Prostate gland (tissue), 2 donors: ENCODE results near the gene SLC35D3. TPM values are rescaled to one million over a fixed set of nuclear protein-coding genes. Genes with fewer than 3 reads are reported as not detected.
"Not testable (repeated sequence)": the region's sequence is repeated elsewhere in the genome, so short reads cannot be mapped to it uniquely, and the experiment has no call there.

ENCODE experiments used
- DNase-seq: peaks from one replicate; pipeline ENCODE4 v3.0.0-alpha.2; 2019; ENCODE audit warnings: low spot score
- H3K27ac ChIP-seq, 2 donors: fragments of 200-600 bp; sonication (generic); 2 replicates each; pipeline ENCODE4 v1.5.1; 2017 to 2019
- H3K27me3 ChIP-seq: fragments of 200-600 bp; sonication (generic); replicated peaks from 2 replicates; pipeline ENCODE4 v1.5.1; 2019; ENCODE audit not compliant: insufficient read depth
- H3K36me3 ChIP-seq, 2 donors: fragments of 200-600 bp; sonication (generic); 1 replicate in 1 of 2; 2 replicates in 1 of 2; pipeline versions ENCODE4 v1.5.1 to v1.8.1; 2017 to 2019
- H3K4me1 ChIP-seq: fragments of 200-600 bp; sonication (generic); replicated peaks from 2 replicates; pipeline ENCODE4 v1.5.1; 2019
- H3K4me3 ChIP-seq, 2 donors: fragments of 200-600 bp; sonication (generic); 2 replicates each; pipeline ENCODE4 v1.5.1; 2017 to 2019
- H3K9me3 ChIP-seq: fragments of 200-600 bp; sonication (generic); 2 replicates; pipeline ENCODE4 v1.5.1; 2017
- POLR2A ChIP-seq: fragments of 450-650 bp; IDR thresholded peaks from one replicate; pipeline ENCODE4 v1.6.1; 2016; ENCODE audit warnings: antibody characterized with exemption, mild to moderate bottlenecking
- POLR2AphosphoS5 ChIP-seq: sonication (generic); formaldehyde crosslinking; IDR thresholded peaks from one replicate; pipeline ENCODE4 v1.6.1; 2017; ENCODE audit warnings: antibody characterized with exemption
- WGBS: methylation state at CpG from one replicate; pipeline ENCODE4 v1.1.5; 2018; 5-methylcytosine and 5-hydroxymethylcytosine counted together
- intact Hi-C: fragments of 100-400 bp; cut with DNase I; formaldehyde crosslinking; loops from one replicate; pipeline ENCODE4 v1.14.2; 2022
- total RNA-seq, 2 donors: library from RNA; depleted of rRNA; stranded (reverse); fragments of >200 nt; gene quantifications; one replicate each; pipeline ENCODE4 v1.1.0, GENCODE V29; 2016
- TF ChIP-seq, protein P1 (sequence below), 4 experiments: fragments of 200-600 bp in 2 of 4; fragments of 450-650 bp in 2 of 4; sonication (generic) in 2 of 4; IDR thresholded peaks; 1 replicate in 3 of 4; 2 replicates in 1 of 4; pipeline ENCODE4 v1.5.1; 2016 to 2019; ENCODE audit warnings: antibody characterized with exemption in 4 of 4, mild to moderate bottlenecking in 2 of 4, moderate library complexity in 2 of 4

SLC35D3 gene
- total RNA-seq, 2 donors from 2014 or later: 0.23 TPM; not detected in 1

DNA sequence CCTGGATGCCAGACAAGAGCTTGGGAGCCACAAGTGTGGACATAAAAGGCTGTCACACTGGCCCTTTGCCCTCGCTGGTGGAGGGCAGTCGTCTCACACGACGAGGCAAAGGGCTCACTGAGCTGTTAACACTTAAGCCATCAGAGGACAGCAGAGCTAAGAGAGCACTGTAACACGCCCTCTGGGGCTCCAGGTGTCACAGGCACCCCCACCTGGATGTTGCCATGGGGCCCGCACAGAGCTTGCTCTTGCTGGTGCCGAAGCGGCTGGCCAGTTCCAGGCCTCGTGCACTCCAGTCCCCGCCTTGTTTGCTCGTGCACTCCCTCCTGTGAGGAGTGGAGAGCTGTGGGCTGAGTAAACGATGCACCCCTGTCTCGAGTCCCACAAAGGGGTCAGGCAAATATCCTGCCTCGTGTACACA, 37.4 kb downstream of the SLC35D3 start:
- no peaks in the 10 kb centered on the region for H3K27me3 ChIP-seq
- H3K4me1 ChIP-seq: no peaks in the 10 kb centered on the region
- H3K9me3 ChIP-seq: no peaks in the 10 kb centered on the region
- intact Hi-C loops: no loop called here
- H3K4me3 ChIP-seq: no peak overlapping the region
- DNase-seq: no peak
- H3K27ac ChIP-seq: no peak overlapping the region
- TF ChIP-seq POLR2AphosphoS5 (no peak), POLR2A (no peak)
- TF ChIP-seq, protein P1, sequence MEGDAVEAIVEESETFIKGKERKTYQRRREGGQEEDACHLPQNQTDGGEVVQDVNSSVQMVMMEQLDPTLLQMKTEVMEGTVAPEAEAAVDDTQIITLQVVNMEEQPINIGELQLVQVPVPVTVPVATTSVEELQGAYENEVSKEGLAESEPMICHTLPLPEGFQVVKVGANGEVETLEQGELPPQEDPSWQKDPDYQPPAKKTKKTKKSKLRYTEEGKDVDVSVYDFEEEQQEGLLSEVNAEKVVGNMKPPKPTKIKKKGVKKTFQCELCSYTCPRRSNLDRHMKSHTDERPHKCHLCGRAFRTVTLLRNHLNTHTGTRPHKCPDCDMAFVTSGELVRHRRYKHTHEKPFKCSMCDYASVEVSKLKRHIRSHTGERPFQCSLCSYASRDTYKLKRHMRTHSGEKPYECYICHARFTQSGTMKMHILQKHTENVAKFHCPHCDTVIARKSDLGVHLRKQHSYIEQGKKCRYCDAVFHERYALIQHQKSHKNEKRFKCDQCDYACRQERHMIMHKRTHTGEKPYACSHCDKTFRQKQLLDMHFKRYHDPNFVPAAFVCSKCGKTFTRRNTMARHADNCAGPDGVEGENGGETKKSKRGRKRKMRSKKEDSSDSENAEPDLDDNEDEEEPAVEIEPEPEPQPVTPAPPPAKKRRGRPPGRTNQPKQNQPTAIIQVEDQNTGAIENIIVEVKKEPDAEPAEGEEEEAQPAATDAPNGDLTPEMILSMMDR (IDR thresholded peaks at IDR 0.05): no peak
- H3K36me3 ChIP-seq: no peaks in the 10 kb centered on the region
- 54% methylated on average over 14 of the region's 14 CpGs for WGBS

DNA sequence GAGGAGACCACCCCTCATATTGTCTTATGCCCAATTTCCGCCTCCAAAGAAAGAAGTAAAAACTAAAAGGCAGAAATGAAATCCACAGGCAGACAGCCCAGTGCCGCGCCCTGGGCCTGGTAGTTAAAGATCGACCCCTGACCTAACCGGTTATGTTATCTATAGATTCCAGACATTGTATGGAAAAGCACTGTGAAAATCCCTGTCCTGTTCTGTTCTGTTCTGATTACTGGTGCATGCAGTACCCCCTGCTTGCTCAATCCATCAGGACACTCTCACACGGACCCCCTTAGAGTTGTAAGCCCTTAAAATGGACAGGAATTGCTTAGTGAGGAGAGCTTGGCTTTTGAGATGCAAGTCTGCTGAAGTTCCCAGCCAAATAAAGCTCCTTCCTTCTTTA, 37.8 kb downstream of the SLC35D3 start:
- H3K9me3 ChIP-seq, intact Hi-C loops, H3K4me1 ChIP-seq, H3K4me3 ChIP-seq, H3K27me3 ChIP-seq, H3K27ac ChIP-seq, H3K36me3 ChIP-seq, DNase-seq: not testable (repeated sequence)
- 79% methylated on average over 6 of the region's 6 CpGs for WGBS

DNA sequence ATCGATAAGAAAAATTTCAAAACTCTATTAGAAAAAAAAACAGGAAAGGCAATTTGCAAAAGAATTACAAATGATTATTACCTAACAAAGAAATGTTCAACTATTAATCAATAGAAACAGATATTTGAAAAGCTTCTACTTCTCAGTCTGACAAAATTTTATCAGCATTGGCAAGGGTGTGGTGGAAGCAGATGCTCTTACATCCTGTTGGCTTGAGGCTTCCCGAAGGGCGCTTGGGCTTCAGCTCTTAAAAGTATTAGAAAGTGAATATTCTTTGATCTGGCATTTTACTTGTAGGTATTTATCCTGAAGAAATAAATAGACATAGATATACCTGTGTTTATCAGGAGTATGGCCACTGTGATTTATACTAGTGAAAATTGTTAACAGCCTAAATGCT, 38.7 kb downstream of the SLC35D3 start:
- no peak for DNase-seq
- Histone ChIP-seq H3K4me3 (no peak overlapping the region), H3K27ac (no peak overlapping the region), H3K36me3 (no peaks in the 10 kb centered on the region), H3K27me3 (no peaks in the 10 kb centered on the region), H3K9me3 (no peaks in the 10 kb centered on the region), H3K4me1 (no peaks in the 10 kb centered on the region)
- intact Hi-C loops: no loop called here
- WGBS: 85% methylated on average over 3 of the region's 3 CpGs
- TF ChIP-seq, protein P1 (IDR thresholded peaks at IDR 0.05): no peak
- TF ChIP-seq POLR2AphosphoS5 (no peak), POLR2A (no peak)

DNA sequence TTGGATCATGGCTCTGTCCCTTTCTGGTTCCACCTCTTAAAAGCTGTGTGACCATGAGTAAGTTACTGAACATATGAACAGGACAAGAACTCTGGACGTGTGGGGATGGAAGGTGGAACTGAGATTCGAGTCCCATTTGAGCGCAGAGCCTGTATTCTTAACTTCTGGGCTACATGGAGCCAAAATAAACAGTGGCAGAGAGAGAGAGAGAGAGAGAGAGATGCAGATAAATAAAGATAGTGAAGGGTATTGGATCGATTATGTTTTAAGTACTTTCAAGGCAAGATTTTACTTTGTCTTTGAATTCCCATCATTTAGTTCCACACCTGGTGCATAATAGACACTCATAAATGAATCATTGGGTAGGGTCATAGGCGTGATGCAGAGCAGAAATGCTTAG, 39.7 kb downstream of the SLC35D3 start:
- WGBS: 63% methylated on average over 5 of the region's 5 CpGs

DNA sequence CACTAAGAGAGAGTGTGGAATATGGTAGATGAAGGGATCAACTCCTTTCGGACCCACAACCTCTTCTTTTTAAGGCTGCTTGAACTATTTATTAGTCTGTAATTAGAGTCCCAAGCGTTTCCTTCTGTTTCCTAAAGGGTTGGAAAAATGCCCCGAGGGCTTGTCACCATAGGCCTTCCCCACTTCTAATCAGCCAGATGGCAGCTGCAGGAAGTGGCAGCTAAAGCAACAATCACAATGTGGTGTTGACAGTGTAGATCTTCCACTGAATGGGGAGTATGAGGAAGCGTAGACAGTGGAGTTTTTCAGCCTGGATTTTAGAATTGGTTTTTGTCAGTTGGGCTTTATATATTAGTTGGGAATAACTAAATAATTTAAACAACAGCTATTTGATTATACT, 40.6 kb downstream of the SLC35D3 start:
- WGBS: 47% methylated on average over 4 of the region's 4 CpGs
- DNase-seq: no peak
- Histone ChIP-seq H3K27me3 (no peaks in the 10 kb centered on the region), H3K36me3 (no peaks in the 10 kb centered on the region), H3K27ac (no peak overlapping the region), H3K9me3 (no peaks in the 10 kb centered on the region), H3K4me1 (no peaks in the 10 kb centered on the region), H3K4me3 (no peak overlapping the region)
- intact Hi-C loops: no loop called here
- TF ChIP-seq POLR2AphosphoS5: no peak
- TF ChIP-seq POLR2A: no peak
- TF ChIP-seq, protein P1 (IDR thresholded peaks at IDR 0.05): no peak

More for the DNA sequence above, 39.7 kb downstream of the SLC35D3 start:
- Histone ChIP-seq H3K27ac (no peak overlapping the region), H3K9me3 (no peaks in the 10 kb centered on the region), H3K36me3 (no peaks in the 10 kb centered on the region), H3K4me1 (no peaks in the 10 kb centered on the region), H3K4me3 (no peak overlapping the region), H3K27me3 (no peaks in the 10 kb centered on the region)
- no peak for DNase-seq
- intact Hi-C loops: no loop called here
- TF ChIP-seq, protein P1 (IDR thresholded peaks at IDR 0.05): no peak
- TF ChIP-seq POLR2AphosphoS5: no peak
- TF ChIP-seq POLR2A: no peak
